Keratinocyte (primary cell): ENCODE measurements around the gene TSR1.

Experiments
- EZH2 ChIP-seq: IDR thresholded peaks from one replicate; pipeline ENCODE4 v1.6.1; 2012; ENCODE audit warnings: inconsistent platforms, mild to moderate bottlenecking, low read length, moderate library complexity
- TF ChIP-seq, protein P1 (sequence below), 3 experiments: IDR thresholded peaks in 1 of 3; conservative IDR thresholded peaks in 1 of 3; optimal IDR thresholded peaks in 1 of 3; 2 replicates in 2 of 3; 3 replicates in 1 of 3; pipeline versions ENCODE3 to v1.5.1; 2011; ENCODE audit warnings: low read length in 3 of 3, mild to moderate bottlenecking in 3 of 3, moderate library complexity in 2 of 3, control low read depth in 1 of 3, inconsistent platforms in 1 of 3; ENCODE audit not compliant: insufficient read depth in 2 of 3; ENCODE audit errors: extremely low read depth in 1 of 3

- TF ChIP-seq, protein P1, sequence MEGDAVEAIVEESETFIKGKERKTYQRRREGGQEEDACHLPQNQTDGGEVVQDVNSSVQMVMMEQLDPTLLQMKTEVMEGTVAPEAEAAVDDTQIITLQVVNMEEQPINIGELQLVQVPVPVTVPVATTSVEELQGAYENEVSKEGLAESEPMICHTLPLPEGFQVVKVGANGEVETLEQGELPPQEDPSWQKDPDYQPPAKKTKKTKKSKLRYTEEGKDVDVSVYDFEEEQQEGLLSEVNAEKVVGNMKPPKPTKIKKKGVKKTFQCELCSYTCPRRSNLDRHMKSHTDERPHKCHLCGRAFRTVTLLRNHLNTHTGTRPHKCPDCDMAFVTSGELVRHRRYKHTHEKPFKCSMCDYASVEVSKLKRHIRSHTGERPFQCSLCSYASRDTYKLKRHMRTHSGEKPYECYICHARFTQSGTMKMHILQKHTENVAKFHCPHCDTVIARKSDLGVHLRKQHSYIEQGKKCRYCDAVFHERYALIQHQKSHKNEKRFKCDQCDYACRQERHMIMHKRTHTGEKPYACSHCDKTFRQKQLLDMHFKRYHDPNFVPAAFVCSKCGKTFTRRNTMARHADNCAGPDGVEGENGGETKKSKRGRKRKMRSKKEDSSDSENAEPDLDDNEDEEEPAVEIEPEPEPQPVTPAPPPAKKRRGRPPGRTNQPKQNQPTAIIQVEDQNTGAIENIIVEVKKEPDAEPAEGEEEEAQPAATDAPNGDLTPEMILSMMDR (optimal IDR thresholded peaks at IDR 0.05 in 1 of 3, IDR thresholded peaks at IDR 0.05 in 1 of 3, conservative IDR thresholded peaks at IDR 0.05 in 1 of 3; ENCODE audit: extremely low read depth in 1 of 3, insufficient read depth in 2 of 3, low read length in 3 of 3): no peak
- TF ChIP-seq EZH2: no peak
These were observed 44.2 kb downstream of the TSR1 start for GRCh38 chr17:2292100-2292499.
